AG04450 (cell line): ENCODE results near the gene MAB21L2. TPM values are rescaled to one million over a fixed set of nuclear protein-coding genes. Genes with fewer than 3 reads are reported as not detected.
"Not testable (repeated sequence)": the region's sequence is repeated elsewhere in the genome, so short reads cannot be mapped to it uniquely, and the experiment has no call there.

Experiments
- CTCF ChIA-PET: fragments of 300-600, 350-600 bp; formaldehyde crosslinking; extraction: SDS; loops from one replicate; lab custom pipeline; 2022; ENCODE audit warnings: antibody characterized with exemption, inconsistent platforms; lab: Charles Lee
- POLR2A ChIA-PET: fragments of 350-600 bp; formaldehyde crosslinking; extraction: SDS; loops from one replicate; lab custom pipeline; 2021; ENCODE audit warnings: antibody characterized with exemption, inconsistent platforms; lab: Yijun Ruan, JAX
- DNase-seq: peaks from one replicate; pipeline ENCODE4 v3.0.0-alpha.2; 2011; ENCODE audit warnings: low read depth, low spot score
- H3K27ac ChIP-seq: one replicate; pipeline ENCODE4 v1.5.1; 2012; ENCODE audit warnings: low read depth, low read length, control low read depth
- H3K27me3 ChIP-seq: one replicate; pipeline ENCODE4 v1.6.0; 2012; ENCODE audit warnings: low read length; ENCODE audit not compliant: control insufficient read depth, insufficient read depth
- H3K4me3 ChIP-seq: 2 replicates; pipeline ENCODE4 v1.5.1; 2011; ENCODE audit warnings: mild to moderate bottlenecking, low read depth, low read length, control low read depth
- H3K9me3 ChIP-seq: 2 replicates; pipeline ENCODE4 v1.5.1; 2012; ENCODE audit warnings: low read length; ENCODE audit not compliant: control insufficient read depth, insufficient read depth
- CTCF ChIP-seq: IDR thresholded peaks from 2 replicates; pipeline ENCODE4 v1.5.1; 2011; ENCODE audit warnings: low read depth, low read length, control low read depth, inconsistent platforms
- polyA minus RNA-seq: library from RNA; depleted of rRNA, polyadenylated mRNA; stranded (reverse); fragments of >200 nt; gene quantifications from 2 replicates; pipeline ENCODE4 v1.2.3, GENCODE V29; 2011; rRNA and poly(A)+ RNA removed
- polyA plus RNA-seq: library from polyadenylated mRNA; depleted of rRNA; stranded (reverse); fragments of >200 nt; gene quantifications from 2 replicates; pipeline ENCODE4 v1.2.3, GENCODE V29; 2011; rRNA removed

The MAB21L2 gene
- polyA plus RNA-seq (3.3 TPM in 2 replicates), polyA minus RNA-seq (2.9 and 3.4 TPM in 2 replicates)

GRCh38 chr4:150582146-150582872 is at the start of gene MAB21L2:
Gene MAB21L2, plus strand, starts transcription at chr4:150582151. Its CDS starts 879 bp downstream, at chr4:150583030.
- ChIA-PET CTCF (interaction anchor here (0.6 to 1.5 kb wide), 3 partner anchors 10 to 286 kb away, joined by 3 read pairs; no protein-coding TSS in a partner anchor), POLR2A (no interaction called here)
- H3K4me3 ChIP-seq, result peak within 1 kb of the TSS; percentile 69
- H3K27ac ChIP-seq, result peak within 1 kb of the TSS; percentile 34
- no peak for TF ChIP-seq CTCF
- DNase-seq, result no peak
- H3K9me3 ChIP-seq, result no peaks in the 10 kb centered on the region; the same call in 1 of the 2 replicates
- no peaks in the 10 kb centered on the region for H3K27me3 ChIP-seq

GRCh38 chr4:150533673-150534072 is 48.3 kb upstream of the MAB21L2 start:
- TF ChIP-seq CTCF, result no peak
- no peaks in the 10 kb centered on the region for H3K27me3 ChIP-seq
- no peaks in the 10 kb centered on the region for H3K9me3 ChIP-seq
- H3K27ac ChIP-seq, result no peak overlapping the region
- DNase-seq, result no peak
- CTCF ChIA-PET, result no interaction called here
- POLR2A ChIA-PET, result no interaction called here
- no peak overlapping the region for H3K4me3 ChIP-seq

- H3K9me3 ChIP-seq, result no peaks in the 10 kb centered on the region
- H3K4me3 ChIP-seq, result no peak overlapping the region
- no peak overlapping the region for H3K27ac ChIP-seq
- DNase-seq, result no peak
- no peak for TF ChIP-seq CTCF
- H3K27me3 ChIP-seq, result no peaks in the 10 kb centered on the region
- POLR2A ChIA-PET, result no interaction called here
- CTCF ChIA-PET, result no interaction called here
Measured at GRCh38 chr4:150534818-150535217, 47.1 kb upstream of the MAB21L2 start.

- CTCF ChIA-PET, POLR2A ChIA-PET, H3K27me3 ChIP-seq, DNase-seq, H3K4me3 ChIP-seq, H3K9me3 ChIP-seq, H3K27ac ChIP-seq: not testable (repeated sequence)
Measured at GRCh38 chr4:150537911-150538310, 44.0 kb upstream of the MAB21L2 start.

- no peak for TF ChIP-seq CTCF
- POLR2A ChIA-PET, result no interaction called here
- Histone ChIP-seq H3K9me3 (no peaks in the 10 kb centered on the region), H3K27ac (no peak overlapping the region), H3K4me3 (no peak overlapping the region), H3K27me3 (no peaks in the 10 kb centered on the region)
- CTCF ChIA-PET, result interaction anchor here (0.8 kb wide), 1 partner anchor 327 kb away, joined by 3 read pairs; no protein-coding TSS in a partner anchor
- no peak for DNase-seq
Measured at GRCh38 chr4:150540536-150540935, 41.4 kb upstream of the MAB21L2 start.
